CD4-positive, alpha-beta T cell treated with Interleukin-4 for 1 hour (primary cell): ENCODE measurements around the gene SLC9A2.

Experiments
- DNase-seq, 2 donors: peaks; one replicate each; pipeline ENCODE4 v3.0.0-alpha.2; 2020 to 2022

Gene SLC9A2

DNA sequence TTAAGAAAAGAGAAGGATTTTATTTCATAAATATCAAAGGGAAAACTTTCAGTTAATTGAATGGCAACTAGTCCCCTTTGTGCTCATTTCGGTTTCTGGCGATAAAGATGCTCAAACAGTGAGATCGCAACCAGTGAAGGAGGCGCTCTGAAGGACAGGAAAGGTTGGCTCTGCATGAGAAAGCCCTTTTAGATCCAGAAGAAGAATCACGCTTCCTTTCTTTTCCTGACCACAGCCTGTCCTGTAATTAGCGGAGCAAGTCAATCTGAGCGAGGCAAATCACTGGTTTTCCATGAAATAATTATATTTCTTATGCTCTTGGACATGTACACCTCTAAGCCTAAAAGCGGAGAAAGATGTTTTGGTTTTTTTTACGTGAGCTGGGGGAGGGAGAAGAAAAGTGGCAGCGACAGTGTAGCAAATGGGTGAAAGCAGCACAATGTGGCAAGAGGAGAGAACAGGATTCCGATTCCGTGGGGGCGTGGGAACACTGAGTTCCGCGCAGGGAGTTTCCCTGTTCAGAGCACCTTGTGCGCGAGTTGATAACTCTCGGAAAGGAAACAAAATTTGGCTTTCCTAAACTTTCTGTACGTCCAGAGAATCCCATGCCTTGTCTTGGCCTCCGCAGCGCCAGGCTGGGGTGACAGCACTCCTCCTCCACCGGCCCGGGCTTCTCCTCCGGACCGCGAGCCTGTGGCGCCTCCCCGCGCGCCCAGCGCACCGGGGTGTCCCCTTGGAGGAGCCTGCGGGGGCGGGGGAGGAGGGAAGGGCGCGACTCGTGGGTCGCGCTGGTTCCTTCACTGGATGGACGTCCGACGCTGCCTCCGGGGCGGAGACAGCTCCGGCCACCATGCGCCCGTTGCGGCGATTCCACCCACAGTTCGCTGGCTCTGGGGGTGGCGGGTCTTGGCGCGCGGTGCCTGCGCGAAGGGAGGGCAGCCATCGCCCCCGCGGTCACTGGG lies 620 bp upstream of the SLC9A2 start:
- DNase-seq = no peak

DNA sequence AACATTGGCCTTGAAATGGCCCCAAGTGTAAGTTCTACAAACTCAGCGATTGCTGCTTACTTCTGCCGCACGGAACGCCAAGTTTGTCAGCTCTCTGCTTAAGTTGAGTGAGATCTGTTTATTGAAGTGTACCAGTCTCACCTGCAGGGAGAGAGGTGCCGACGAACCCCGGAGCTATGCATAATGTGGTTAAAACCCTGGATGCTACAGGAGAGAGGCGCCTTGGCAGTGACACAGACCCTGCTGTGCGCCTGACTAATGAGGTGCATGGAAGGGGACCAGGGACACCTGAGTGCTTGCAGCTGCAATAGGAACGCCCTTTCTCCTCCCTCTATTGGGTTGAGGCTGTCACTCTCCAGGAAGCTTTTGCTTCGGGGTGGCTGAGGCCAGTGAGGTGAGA lies 979 bp downstream of the SLC9A2 start:
- DNase-seq = no peak

DNA sequence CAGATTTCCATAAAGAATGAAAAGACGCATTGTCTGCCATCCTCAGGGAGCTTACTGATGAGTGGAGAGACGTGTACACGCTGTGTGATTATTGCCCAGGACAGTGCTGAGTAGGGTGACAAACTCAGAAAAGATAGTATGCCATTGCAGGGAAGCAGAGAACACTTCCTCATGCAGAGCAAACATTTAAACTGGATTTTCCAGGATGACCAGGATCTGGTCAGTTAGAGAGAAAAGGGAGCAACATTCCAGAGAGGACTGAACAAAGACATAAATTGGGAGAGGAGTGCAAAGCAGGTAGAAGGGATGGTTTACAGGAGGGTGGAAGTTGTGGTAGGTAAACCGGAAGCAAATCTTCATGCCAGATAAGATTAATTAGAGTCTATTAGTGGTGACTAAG lies 2.3 kb downstream of the SLC9A2 start:
- DNase-seq = no peak

DNA sequence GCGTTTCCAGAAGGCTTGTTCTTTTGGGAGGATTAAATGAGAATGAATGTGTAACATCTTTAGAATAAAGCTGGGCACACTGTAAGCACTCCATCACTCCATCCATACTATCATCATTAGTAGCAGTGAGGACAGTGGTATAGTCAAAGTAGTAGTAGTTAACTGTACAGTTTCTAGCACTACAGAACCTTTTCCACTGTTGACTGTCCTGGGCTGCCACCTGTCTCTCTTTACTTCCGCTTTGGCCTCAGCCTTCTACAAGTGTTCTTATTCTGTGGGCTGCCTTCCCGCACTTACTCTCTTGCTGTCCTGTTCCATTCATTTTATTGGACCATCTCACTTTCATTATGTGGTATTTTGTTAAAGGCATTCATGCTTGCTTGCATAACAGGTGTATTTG lies 3.3 kb downstream of the SLC9A2 start:
- no peak for DNase-seq

DNA sequence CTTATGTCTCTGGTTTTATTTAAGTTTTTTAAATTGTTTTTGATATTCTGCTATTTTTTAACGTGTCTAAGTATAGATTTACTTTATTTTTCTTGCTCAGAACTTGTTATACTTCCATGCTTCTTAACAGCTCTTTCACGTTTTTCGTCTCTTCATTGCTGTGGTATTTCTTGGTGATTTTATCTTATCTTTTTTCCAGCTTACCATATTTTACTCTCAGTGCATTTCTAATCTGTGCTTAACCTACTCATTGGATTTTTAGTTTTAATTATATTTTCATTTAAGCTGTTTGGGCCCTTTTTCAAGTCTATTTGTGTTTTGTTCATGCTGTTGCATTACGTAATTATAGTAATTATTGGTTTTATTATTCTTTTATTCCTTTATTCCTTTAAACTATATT lies 11.1 kb downstream of the SLC9A2 start:
- DNase-seq = no peak

DNA sequence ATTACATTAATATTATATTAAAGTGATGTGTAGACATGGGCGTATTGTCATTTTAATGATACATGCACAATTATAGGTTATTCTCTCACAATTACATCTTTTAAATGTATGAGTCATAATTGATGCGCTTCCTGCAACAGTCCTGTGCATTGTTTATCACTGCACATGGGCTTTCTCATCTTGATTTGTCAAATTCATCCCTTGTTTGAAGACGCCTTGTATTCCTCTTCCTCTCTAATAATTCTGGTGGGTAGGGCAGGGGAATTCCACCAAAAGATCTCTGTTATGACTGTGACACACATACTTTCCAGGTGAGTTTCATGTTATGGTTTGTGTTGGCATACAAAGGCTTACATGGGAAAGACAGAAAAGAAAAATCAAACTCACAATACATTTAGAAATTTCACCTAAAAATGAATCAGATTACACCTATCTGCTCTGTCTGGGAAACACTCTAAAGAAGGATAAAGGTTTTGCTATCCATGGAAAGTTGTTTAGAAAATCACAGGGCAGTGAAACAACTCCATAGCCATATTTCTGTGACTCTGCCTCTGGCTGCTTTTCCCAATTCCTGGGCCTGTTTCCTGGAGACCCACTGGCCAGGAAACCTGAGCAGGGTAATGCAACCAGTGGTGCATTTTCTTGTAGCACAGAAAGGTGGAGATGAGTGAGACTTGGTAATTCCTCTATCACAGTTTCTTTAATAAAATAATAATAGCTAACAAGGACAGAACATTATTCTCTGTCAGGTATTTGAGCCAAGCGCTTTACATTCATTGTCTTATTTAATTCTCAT lies 13.2 kb downstream of the SLC9A2 start:
- DNase-seq = no peak

DNA sequence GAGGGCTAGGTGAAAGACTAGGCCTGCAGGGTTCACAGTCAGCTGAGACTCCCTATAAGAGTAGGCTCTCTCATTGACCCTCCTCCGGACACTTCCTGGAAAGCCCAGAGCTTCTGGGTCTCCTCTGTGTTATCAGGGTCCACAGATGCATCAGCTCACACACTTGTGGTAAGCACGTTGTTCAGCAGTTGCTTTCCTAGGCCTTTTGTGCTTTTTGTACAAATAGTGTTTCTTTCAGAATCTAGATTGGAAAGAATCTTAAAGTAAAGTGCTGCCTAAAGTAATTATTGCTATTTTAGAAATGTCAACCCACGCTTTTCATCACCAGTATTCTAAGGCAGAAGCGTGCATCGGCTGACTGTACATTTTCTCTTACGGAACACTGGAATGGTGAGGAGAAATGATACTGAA lies 15.5 kb downstream of the SLC9A2 start:
- no peak for DNase-seq

DNA sequence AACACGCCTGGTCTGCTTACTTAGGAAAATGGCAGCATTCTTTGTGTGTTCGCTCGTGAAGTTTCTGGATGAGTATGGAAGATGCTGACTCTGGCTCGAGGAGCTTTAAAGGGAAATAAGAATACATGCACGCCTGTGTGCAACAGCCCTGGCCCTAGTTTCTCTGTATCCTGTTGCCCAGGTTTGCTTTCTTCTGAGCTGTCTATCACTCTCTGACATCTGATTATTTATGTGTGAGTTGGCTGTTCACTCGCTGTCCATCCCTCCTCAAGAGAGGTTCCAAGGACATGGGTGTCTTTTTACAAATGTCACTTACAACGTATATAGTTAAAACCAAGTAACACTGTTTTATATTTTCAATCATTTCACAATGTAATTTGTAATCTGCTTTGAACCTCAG lies 16.0 kb downstream of the SLC9A2 start:
- no peak for DNase-seq

DNA sequence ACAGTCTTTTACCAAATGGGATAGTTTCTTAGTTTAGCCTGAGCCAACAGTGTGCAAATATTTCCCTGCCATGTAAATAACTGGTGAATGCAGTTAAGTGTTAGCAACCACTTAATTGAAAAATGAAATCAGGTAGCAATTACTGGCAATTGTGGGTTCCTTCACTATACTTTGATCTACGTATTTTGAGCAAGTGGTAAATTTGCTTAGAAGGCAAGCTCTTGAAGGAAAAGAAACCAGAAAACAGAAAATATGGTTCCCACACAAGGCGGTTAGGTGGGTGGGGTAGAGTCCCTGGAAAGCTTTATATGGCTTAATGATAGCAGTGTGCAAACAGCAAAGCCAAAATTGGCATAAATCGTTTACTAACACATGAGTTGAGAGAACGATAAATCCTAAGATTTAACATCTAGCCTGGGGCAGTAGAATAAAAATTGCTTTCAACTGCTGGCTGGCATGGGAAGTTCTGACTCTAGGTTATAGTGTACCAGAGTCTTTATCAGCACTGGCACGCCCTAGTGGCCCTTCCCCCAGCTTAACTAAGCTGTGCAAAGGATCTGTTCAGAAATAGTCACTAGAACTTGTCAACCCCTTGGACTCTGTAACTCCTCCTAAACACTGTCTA lies 17.0 kb downstream of the SLC9A2 start:
- no peak for DNase-seq

DNA sequence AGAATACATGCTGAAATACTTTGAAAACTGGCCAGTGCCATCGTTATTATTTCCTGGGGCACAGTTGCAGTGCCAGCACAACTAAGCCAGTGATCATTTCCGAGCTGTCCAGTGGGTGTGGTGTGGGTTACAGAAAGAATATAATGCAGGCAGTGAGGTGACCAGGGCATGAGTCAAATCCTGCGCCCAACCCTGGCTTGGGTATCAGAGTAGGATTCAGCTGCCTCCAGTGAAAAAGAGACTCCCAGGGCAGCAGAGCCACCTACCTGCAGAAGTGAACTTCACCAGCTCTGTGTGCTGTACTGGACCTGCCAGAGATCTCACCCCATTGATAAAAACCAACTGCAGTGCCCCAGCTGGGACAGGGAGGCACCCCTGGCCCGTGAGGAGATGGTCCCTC lies 18.0 kb downstream of the SLC9A2 start:
- no peak for DNase-seq

DNA sequence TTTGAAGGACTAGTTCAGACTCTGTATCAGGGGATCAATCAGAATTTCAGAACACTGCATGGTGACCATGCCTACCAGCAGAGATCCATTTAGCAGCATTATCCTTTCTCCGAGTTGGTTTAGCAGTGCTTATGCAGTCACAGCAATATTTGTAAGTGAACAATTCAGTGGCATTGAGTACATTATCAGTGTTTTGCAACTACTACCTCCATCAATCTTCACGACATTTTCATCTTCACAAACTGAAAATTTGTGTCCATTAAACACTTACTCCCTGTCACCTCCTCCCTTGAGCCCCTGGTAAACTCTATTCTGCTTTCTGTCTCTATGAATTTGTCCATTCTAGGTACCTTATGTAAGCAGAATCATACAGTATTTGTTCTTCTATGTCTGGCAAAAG lies 20.1 kb downstream of the SLC9A2 start:
- DNase-seq = no peak

DNA sequence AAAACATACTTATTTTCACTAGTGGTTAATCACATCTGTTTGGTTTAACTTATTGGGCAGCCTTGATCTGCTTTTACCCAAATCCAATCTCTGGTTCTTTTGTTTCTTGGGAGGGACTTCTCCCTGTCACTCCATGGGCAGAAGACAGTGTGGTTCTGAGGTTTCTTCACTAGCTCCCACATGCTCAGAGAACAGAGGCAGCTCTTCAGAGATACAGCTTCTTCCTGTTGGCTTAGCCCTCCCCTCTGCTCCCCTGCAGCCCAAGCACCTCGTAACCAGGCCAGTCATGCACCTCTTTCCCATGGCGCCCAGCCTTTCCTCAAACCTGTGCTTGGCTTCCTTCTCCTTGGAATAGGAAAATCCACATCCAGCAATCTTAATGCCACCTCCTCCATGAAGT lies 32.8 kb downstream of the SLC9A2 start:
- no peak for DNase-seq

DNA sequence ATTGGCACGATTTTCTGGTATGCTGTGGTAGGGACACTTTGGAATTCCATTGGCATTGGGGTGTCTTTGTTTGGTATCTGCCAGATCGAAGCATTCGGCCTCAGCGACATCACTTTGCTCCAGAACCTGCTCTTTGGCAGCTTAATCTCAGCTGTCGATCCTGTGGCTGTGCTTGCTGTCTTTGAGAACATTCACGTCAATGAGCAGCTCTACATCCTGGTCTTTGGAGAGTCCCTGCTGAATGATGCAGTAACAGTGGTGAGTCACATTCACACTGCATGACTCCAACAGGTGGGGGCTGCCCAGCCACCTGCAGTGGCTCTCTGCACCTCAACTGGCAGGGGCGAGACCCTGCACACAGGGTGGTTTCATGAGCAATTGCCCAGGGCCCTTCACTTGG lies 38.4 kb downstream of the SLC9A2 start:
- no peak for DNase-seq

DNA sequence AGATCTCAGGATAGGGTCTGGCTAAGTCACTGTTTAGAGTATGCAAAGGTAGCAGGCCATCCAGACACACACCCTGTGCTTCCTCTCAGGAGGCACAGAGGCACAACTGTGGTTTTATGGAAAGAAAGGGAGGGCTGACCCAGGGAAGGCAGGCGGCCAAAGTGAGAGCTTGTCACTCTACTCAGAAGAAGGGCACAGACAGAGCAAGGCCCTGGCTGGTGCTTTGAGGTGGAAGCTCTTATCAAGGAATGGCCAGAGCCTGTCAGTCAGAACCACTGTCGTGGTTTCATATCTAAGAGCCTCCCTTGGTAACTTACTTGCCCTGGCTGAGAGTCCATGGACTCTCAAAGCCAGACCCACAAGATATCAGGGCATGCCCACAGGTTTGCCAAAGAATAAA lies 40.7 kb downstream of the SLC9A2 start:
- DNase-seq = no peak

DNA sequence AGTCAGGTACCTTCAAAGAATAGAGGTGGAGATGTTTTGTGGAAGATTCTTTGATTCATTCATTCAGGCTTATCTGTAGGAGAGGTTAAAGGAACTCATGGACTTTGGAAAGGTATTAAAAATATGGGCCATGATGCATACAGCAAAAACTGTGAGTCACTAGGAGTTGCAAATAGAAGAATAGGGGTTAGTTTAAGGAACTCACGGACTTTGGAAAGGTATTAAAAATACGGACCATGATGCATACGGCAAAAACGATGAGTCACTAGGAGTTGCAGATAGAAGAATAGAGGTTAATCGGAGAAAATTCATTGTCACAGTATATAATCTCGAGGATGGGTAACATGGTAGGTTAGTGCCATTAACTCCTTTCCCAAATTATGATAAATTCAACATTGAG lies 41.2 kb downstream of the SLC9A2 start:
- no peak for DNase-seq

DNA sequence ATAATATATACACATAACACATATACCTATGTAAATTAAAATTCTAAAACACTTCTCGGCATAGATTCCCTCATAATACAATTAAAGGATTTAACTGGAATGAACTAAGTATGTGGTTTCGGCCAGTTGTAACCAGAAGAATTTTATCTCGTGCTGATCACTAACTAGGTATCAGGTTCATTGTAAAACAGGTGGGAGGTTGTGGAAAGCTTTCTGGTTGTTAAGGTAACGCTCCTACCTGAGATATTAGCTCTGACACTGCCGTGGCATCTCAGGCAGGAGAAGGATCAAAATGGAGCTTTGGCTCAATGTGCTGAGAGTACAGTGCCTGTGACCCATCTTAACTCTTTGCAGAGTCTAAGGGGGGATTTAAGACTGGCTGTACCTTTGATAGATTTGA lies 42.5 kb downstream of the SLC9A2 start:
- DNase-seq = no peak

DNA sequence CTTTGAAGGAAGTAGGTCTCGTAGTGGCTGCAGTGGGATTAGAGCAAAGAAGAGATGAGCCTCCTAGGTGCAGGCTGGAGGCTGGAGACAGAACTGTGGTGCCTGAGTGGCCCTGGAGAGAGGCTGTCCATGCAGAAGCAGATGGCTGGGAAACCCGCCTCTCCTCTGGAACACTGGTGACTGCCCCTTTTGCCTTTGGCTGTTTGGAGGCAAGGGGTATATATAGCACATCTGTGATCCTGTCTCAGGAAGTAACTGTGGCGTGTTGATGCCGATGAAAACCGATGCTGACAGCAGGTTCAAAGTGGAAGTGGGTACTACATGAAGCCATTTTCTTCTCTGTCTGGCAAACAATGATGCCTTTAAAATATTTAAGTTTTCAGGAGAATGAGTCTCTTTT lies 43.5 kb downstream of the SLC9A2 start:
- no peak for DNase-seq

DNA sequence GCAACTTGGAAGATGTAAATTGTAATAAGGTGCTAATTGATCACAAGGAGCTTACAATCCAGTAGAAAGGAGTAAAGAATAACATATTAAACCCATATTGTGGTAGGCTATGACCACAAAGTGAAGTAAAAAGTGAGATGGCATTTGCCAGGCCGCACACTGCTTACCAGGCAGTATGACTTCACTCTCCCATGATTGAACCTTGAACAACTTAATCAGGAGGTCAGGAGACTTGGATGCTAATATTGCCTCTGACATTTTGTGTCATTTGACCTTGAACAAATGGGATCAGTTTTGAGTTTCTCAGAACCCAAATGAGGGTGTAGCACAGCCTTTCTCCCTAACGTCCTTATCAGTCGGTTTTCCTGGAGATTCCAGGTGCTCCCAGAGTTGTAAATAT lies 44.0 kb downstream of the SLC9A2 start:
- DNase-seq = no peak

DNA sequence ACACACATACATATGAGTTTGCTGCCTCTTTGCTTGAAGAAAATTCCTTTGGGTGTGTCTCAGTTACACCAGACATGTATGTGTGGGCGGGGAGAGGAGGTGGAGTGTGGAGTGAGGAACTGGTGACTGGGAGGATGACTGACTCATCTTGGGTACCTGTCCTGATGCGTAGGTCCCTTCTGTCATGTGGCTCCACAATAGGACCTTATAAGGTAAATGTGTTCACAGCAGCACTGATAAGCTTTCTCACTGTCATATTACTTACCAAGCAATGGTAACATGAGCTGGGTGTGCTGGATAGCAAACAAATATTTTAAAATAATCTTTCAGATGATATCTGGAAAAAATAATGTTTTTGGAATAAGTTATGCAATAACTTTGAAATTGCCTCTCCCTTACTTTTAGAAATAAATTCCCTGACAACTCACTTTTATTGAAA lies 45.1 kb downstream of the SLC9A2 start:
- no peak for DNase-seq

DNA sequence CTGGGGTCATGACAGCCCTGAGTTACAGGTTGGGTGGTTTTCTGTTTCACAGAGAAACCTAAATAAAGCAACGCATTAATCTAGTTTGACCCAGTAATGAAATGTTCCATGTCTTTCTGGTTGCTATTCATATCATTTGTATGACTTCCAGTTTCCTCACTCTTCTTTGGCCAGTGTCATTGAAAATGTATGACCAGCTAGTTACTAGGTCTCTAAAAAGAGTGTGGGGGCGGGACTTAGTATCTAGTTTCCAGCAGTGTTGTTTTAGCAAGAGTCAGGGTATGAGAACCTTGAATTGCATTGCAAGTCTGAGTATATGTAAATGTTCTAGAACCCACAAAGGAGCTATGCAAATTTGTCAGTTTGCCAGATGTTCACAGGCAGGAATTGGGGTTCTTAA lies 47.7 kb downstream of the SLC9A2 start:
- no peak for DNase-seq

DNA sequence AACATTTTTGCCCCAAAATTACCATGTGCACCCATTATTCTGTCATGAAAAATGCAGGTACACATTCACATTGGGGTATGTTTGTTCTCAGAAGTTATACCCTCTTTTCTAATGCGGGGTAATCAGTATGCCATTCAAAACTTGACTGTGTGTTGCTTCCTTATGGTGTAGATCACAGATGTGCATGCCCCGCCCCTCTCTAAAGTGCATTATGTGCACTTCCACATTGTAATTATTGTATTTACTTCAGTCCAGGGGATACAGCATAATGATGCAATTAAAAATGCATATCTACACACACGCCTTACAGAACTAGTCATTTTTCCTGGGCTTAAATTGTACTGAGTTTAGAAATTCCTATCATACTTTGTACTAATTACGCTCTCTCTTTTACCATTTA lies 48.8 kb downstream of the SLC9A2 start:
- DNase-seq = no peak

DNA sequence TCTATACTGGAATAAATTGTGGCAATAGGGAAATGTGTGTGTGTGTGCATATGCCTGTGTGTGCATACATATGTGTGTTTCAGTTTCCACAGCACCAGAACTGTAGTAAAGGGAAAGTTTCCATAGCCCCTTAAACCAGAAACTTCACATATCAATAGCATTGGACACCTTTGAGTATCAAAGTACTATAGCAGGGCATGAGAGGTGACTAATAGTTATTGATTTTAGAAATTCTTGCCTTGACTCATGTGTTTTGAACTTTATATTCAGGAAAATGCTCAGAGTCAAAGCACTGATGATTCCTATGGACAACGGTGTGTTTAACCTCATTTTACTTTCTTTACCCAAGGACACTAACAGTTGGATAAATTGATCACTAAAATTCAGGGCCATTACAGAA lies 50.0 kb downstream of the SLC9A2 start:
- no peak for DNase-seq

DNA sequence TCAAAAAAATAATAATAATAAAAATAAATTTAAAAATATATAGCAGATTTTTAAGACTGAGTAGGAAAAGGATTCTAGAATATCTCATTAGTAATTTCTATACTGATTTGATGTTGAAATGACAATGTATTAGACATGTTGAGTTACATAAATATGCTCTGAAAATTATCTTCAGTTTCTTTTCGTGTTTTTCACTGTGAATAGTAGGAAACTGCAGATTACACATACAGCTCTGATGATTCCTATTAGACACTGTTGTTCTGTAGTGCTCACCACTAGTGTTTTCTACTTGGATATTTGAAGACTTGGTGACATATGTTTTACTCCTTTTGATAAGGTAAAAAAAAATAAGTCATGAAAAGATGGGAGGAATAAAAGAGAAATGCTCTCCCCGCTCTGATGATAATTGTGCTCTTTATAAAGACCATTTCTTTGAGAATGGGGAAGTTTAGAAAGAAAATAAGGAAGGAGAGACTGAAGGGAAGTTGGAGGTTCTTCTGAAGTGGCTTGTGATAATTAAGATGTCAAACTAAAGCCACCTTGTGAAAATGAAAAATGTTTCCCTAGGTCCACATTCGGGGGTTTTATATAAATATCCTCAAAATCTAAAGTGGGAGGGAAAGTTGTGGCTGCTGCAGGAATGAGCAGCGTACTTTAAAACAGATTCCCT lies 52.9 kb downstream of the SLC9A2 start:
- no peak for DNase-seq
